ENCODE results near the gene ARHGAP15. TPM values are rescaled to one million over a fixed set of nuclear protein-coding genes. Genes with fewer than 3 reads are reported as not detected.

ARHGAP15 gene
- total RNA-seq, 3 donors from 2014 or later (not counting 1 experiment from before 2014, with no cell fraction given), result 148 to 168 (median 165) TPM

DNA sequence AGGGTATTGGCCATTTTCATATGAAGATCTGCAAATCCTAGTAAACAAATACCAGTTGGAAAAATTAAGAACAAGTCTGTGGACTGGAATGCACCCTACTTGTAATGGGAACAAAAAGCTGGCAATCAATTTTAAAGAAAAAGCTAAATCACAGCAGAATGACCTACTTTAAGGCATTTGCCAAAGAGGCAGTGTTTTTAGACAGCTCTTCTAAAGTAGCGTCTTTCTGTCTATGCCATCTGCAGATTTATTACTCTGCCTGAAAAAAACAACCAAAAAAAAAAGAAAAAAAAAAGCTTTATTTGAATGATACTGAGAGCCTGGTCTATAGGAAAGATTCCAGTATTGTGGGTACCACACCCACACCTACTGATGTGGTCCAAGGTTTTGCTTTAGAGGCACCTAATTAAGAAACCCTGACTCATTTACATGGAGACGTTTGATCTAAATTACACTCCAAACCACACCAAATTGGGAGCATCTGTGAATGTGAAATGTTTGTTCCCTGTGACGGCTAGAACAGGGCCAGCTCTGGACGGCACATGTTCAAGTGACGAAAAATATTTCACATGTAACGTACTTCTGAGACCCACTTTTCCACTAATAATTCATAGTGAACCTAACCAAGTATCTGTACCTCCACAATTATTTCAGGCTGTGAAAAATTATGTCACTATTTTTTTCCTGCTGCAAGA is 597.1 kb downstream of the ARHGAP15 start:
- WGBS (ENCODE audit: insufficient coverage), result 92% methylated on average over 5 of the region's 6 CpGs
- no peaks in the 10 kb centered on the region for H3K27me3 ChIP-seq (ENCODE audit: control insufficient read depth, insufficient read depth, low read length)
- H3K9me3 Mint-ChIP-seq, result no peaks in the 10 kb centered on the region
- no peaks in the 10 kb centered on the region for H3K36me3 ChIP-seq (ENCODE audit: control insufficient read depth, insufficient read depth, low read length)
- no peak overlapping the region for H3K27ac ChIP-seq (ENCODE audit: low read length)
- H3K9me3 ChIP-seq (ENCODE audit: control insufficient read depth, insufficient read depth, low read length), result no peaks in the 10 kb centered on the region
- TF ChIP-seq CTCF (IDR thresholded peaks at IDR 0.05), result no peak
- no peak for ATAC-seq
- H3K27ac Mint-ChIP-seq, result no peak overlapping the region
- no peak overlapping the region for H3K4me3 Mint-ChIP-seq
- intact Hi-C loops (cut with micrococcal nuclease), result no loop called here
- H3K36me3 Mint-ChIP-seq, result no peaks in the 10 kb centered on the region
- H3K4me1 Mint-ChIP-seq, result peaks cover 28 to 35% of the 10 kb centered on the region in 2 donors
- H3K4me3 ChIP-seq (ENCODE audit: low read length), result no peak overlapping the region
- no peaks in the 10 kb centered on the region for H3K27me3 Mint-ChIP-seq (ENCODE audit: low read depth in 2 of 2)
- no peaks in the 10 kb centered on the region for H3K4me1 ChIP-seq (ENCODE audit: control insufficient read depth, insufficient read depth, low read length)
- DNase-seq, result no peak

DNA sequence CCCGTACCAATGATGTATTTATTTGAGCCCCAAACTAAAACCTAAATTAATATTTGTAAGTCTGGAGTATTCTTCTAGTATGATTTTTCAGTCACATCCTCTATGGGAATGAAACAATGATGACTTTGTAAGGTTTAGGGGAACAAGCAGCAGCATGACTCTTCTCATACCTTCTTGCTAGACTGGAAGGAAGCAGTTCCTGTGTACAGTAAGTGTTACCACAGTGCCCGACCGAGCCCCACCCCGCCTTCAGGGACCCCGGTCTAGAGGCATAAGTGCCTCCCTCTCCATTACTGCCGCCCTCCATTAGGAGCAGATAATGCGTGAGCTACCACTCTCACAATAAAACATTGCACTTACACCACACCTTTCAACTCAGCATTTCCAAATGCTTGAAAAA is 599.3 kb downstream of the ARHGAP15 start:
- H3K27ac Mint-ChIP-seq, result peak overlapping the region in 1 of 2 donors; percentile 8
- H3K4me3 Mint-ChIP-seq, result no peak overlapping the region
- no peak overlapping the region for H3K27ac ChIP-seq (ENCODE audit: low read length)

DNA sequence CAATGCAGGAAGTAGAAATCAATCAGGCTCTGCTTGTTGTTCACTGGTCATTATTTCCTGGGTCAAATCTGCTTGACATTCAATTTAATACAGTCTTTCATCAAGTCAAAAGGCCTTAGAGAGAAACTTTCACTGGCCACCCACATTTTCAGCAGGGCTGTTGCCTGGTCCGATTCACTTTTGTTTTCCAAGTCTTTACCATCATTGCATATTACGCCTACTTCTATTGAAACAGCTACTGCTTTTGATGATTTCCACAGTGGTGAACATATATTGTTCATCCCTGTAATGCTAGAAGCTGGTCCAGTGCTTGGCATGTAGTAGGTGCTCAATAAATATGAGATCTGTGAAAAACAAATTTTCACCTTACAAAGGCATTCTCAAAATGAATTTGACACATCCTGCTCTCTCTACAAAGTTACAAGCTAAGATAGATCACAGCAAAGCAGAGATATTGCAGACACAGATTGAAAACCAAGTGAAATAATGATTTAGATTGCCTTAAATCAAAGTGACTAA is 600.1 kb downstream of the ARHGAP15 start:
- Histone ChIP-seq H3K36me3 (ENCODE audit: control insufficient read depth, insufficient read depth, low read length) (peaks cover 7% of the 10 kb centered on the region), H3K9me3 (ENCODE audit: control insufficient read depth, insufficient read depth, low read length) (no peaks in the 10 kb centered on the region), H3K4me1 (ENCODE audit: control insufficient read depth, insufficient read depth, low read length) (no peaks in the 10 kb centered on the region), H3K27ac (ENCODE audit: low read length) (no peak overlapping the region), H3K27me3 (ENCODE audit: control insufficient read depth, insufficient read depth, low read length) (no peaks in the 10 kb centered on the region), H3K4me3 (ENCODE audit: low read length) (no peak overlapping the region)
- ATAC-seq, result no peak
- Mint-ChIP-seq H3K4me3 (no peak overlapping the region), H3K4me1 (peaks cover 35 to 38% of the 10 kb centered on the region in 2 donors), H3K9me3 (no peaks in the 10 kb centered on the region), H3K27ac (peak overlapping the region; percentile 1 to 23), H3K36me3 (no peaks in the 10 kb centered on the region), H3K27me3 (ENCODE audit: low read depth in 2 of 2) (no peaks in the 10 kb centered on the region)
- no peak for DNase-seq
- intact Hi-C loops (cut with micrococcal nuclease), result no loop called here
- TF ChIP-seq CTCF (IDR thresholded peaks at IDR 0.05), result no peak
- WGBS (ENCODE audit: insufficient coverage), result 89% methylated on average over 2 of the region's 2 CpGs

More for the DNA sequence above, 599.3 kb downstream of the ARHGAP15 start:
- H3K4me3 ChIP-seq (ENCODE audit: low read length), result no peak overlapping the region
- H3K4me1 ChIP-seq (ENCODE audit: control insufficient read depth, insufficient read depth, low read length), result no peaks in the 10 kb centered on the region
- H3K27me3 ChIP-seq (ENCODE audit: control insufficient read depth, insufficient read depth, low read length), result no peaks in the 10 kb centered on the region
- WGBS (ENCODE audit: insufficient coverage), result 76% methylated on average over 6 of the region's 7 CpGs
- peaks cover 30 to 38% of the 10 kb centered on the region in 2 donors for H3K4me1 Mint-ChIP-seq
- no peak for ATAC-seq
- no peaks in the 10 kb centered on the region for H3K27me3 Mint-ChIP-seq (ENCODE audit: low read depth in 2 of 2)
- H3K9me3 Mint-ChIP-seq, result no peaks in the 10 kb centered on the region
- no peaks in the 10 kb centered on the region for H3K9me3 ChIP-seq (ENCODE audit: control insufficient read depth, insufficient read depth, low read length)
- intact Hi-C loops (cut with micrococcal nuclease), result no loop called here
- H3K36me3 Mint-ChIP-seq, result no peaks in the 10 kb centered on the region
- peak in 1 of 2 donors; percentile 18 for DNase-seq
- peaks cover 3% of the 10 kb centered on the region for H3K36me3 ChIP-seq (ENCODE audit: control insufficient read depth, insufficient read depth, low read length)
- TF ChIP-seq CTCF (IDR thresholded peaks at IDR 0.05), result no peak

Measured in natural killer cell (primary cell).